Tibial artery (tissue), 4 donors: Measurements from ENCODE around the gene TNFRSF11A.

Source experiments
- DNase-seq, 2 donors: peaks; one replicate each; pipeline ENCODE4 v3.0.0-alpha.2; 2019
- H3K27ac ChIP-seq, 2 donors: fragments of 200-600 bp; sonication (generic) in 1 of 2; 1 replicate in 1 of 2; 2 replicates in 1 of 2; pipeline ENCODE4 v1.5.1; 2018 to 2019; ENCODE audit warnings: mild to moderate bottlenecking in 1 of 2
- H3K27me3 ChIP-seq, 2 donors: fragments of 200-600 bp; sonication (generic) in 1 of 2; one replicate each; pipeline versions ENCODE4 v1.5.1 to v1.6.0; 2016 to 2019
- H3K36me3 ChIP-seq, 3 donors: fragments of 200-600 bp; sonication (generic) in 2 of 3; one replicate each; pipeline ENCODE4 v1.5.1; 2016 to 2019; ENCODE audit warnings: mild to moderate bottlenecking in 2 of 3
- H3K4me1 ChIP-seq, 4 donors: fragments of 200-600 bp; sonication (generic) in 2 of 4; 1 replicate in 3 of 4; 2 replicates in 1 of 4; pipeline ENCODE4 v1.5.1; 2016 to 2019
- H3K4me3 ChIP-seq, 2 donors: fragments of 200-600 bp; sonication (generic) in 1 of 2; 1 replicate in 1 of 2; 2 replicates in 1 of 2; pipeline ENCODE4 v1.5.1; 2018 to 2019; ENCODE audit warnings: mild to moderate bottlenecking in 2 of 2
- H3K9me3 ChIP-seq, 3 donors: fragments of 200-600 bp; sonication (generic) in 1 of 3; one replicate each; pipeline ENCODE4 v1.5.1; 2016 to 2019
- intact Hi-C: fragments of 100-400 bp; cut with DNase I; formaldehyde crosslinking; loops from one replicate; pipeline ENCODE4 v1.15.0; 2023; ENCODE audit warnings: low total_unique reads
- TF ChIP-seq, protein P1 (sequence below), 2 experiments: fragments of 200-600 bp in 1 of 2; fragments of 450-650 bp in 1 of 2; IDR thresholded peaks; one replicate each; pipeline ENCODE4 v1.5.1; 2017 to 2019; ENCODE audit warnings: antibody characterized with exemption in 2 of 2, mild to moderate bottlenecking in 1 of 2, moderate library complexity in 1 of 2

The TNFRSF11A gene

DNA sequence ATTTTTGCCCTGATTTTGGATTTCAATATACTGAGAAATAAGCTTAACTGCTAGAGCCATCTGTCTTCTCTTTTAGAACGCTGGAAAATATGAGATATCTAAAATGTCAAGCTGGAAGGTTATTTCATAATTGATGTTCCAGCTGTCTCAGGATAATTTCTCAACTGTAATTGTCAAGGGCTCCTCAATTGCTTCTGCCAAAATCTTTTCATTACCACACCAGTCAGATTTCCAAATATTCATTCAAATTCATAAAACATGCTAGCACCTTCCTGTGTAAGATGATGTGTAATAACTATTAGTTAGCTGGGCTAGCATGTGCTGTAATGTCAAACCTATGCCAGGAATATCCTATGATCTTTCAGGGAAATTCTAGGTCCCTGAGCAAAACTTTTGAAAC, 88.1 kb downstream of the TNFRSF11A start:
- intact Hi-C loops, result loop anchor here (10.0 kb wide), 1 partner anchor 1978 kb away; no protein-coding TSS in a partner anchor
- Histone ChIP-seq H3K36me3 (no peaks in the 10 kb centered on the region), H3K27me3 (no peaks in the 10 kb centered on the region), H3K4me3 (no peak overlapping the region), H3K4me1 (no peaks in the 10 kb centered on the region), H3K27ac (no peak overlapping the region), H3K9me3 (no peaks in the 10 kb centered on the region)
- no peak for DNase-seq
- TF ChIP-seq, protein P1, sequence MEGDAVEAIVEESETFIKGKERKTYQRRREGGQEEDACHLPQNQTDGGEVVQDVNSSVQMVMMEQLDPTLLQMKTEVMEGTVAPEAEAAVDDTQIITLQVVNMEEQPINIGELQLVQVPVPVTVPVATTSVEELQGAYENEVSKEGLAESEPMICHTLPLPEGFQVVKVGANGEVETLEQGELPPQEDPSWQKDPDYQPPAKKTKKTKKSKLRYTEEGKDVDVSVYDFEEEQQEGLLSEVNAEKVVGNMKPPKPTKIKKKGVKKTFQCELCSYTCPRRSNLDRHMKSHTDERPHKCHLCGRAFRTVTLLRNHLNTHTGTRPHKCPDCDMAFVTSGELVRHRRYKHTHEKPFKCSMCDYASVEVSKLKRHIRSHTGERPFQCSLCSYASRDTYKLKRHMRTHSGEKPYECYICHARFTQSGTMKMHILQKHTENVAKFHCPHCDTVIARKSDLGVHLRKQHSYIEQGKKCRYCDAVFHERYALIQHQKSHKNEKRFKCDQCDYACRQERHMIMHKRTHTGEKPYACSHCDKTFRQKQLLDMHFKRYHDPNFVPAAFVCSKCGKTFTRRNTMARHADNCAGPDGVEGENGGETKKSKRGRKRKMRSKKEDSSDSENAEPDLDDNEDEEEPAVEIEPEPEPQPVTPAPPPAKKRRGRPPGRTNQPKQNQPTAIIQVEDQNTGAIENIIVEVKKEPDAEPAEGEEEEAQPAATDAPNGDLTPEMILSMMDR (IDR thresholded peaks at IDR 0.05), result no peak

DNA sequence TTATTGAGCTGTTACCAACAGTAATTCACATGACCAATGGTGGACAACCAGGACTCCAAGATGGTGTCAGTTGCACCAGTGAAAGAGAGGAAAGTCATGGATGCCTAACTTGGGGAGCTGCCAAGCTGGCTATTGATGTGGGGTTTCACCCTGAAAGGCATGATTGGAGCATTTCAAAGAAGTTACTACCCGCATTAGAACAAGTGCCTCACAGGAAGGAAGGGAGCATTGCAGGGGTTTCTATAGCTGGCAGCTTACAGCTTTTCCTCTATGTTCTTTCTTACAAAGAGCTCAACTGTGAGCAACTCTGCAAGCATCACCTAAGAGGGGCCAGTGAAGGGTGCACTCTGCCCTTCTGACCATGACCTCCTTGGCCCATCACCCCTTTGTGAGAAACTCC, 93.1 kb downstream of the TNFRSF11A start:
- Histone ChIP-seq H3K9me3 (no peaks in the 10 kb centered on the region), H3K27ac (no peak overlapping the region), H3K27me3 (no peaks in the 10 kb centered on the region), H3K36me3 (no peaks in the 10 kb centered on the region), H3K4me3 (no peak overlapping the region), H3K4me1 (peaks cover 0 to 12% (median 3%) of the 10 kb centered on the region in 4 donors)
- intact Hi-C loops, result loop anchor here (10.0 kb wide), 1 partner anchor 1983 kb away; no protein-coding TSS in a partner anchor
- DNase-seq, result no peak
- TF ChIP-seq, protein P1 (IDR thresholded peaks at IDR 0.05), result no peak

DNA sequence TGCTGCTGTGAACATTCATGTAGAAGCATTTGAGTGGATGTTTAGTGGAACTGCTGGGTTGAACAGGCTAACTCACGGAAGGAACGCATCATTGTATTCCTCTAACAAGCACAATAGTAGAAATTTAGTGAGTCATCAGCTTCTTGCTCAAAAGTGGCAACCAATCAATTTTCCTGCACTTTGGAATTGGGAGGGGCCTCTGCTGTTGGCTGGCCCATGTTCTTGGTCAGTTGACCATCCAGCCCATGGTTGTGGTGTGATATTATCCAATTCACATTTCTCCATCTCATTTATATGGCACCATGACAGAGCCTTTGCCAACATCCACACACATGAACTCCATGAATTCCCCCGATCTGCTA, 95.0 kb downstream of the TNFRSF11A start:
- intact Hi-C loops, result no loop called here
- H3K27ac ChIP-seq, result peak overlapping the region; percentile 29 to 47
- H3K4me1 ChIP-seq, result peaks cover 0 to 19% (median 4%) of the 10 kb centered on the region in 4 donors
- TF ChIP-seq, protein P1 (IDR thresholded peaks at IDR 0.05), result no peak
- no peak for DNase-seq
- H3K9me3 ChIP-seq, result no peaks in the 10 kb centered on the region
- H3K4me3 ChIP-seq, result peak overlapping the region in 1 of 2 donors; percentile 22
- H3K36me3 ChIP-seq, result no peaks in the 10 kb centered on the region
- H3K27me3 ChIP-seq, result no peaks in the 10 kb centered on the region

DNA sequence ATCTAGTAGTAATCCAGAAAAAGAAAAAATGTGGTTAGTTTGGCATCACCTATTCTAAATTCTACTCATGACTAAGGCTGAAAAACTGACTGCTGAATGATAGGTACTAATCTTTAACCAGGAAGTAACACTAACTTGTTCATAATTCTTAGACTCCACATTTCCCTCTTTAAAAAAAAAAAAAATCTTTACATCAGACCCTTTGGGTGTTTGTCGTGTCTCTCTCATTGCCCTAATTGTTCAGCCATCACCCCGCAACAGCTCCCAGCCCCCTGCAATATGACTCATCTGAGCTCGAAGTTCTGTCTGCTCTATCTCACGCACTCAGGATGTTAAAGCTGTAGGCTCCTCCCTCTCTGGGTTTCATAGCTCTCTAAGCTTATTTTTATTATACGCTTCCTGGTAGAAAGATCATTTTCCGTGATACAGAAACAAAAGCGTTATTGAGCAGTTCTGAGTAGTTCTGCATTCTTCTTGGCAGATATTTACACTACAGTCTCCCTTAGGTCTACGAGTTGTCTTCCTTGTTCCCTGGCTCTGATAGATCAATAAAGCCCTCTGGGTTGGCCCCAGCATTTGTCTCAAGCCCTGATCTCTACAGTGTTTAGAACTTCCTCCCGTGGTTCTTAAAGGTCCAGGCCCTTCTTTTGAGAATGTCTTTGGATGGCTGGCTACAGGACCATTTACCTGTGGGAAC, 95.6 kb downstream of the TNFRSF11A start:
- H3K4me3 ChIP-seq, result peak overlapping the region; percentile 8 to 22
- H3K9me3 ChIP-seq, result no peaks in the 10 kb centered on the region
- intact Hi-C loops, result no loop called here
- no peaks in the 10 kb centered on the region for H3K36me3 ChIP-seq
- H3K4me1 ChIP-seq, result peaks cover 0 to 21% (median 6%) of the 10 kb centered on the region in 4 donors
- peak overlapping the region; percentile 29 to 47 for H3K27ac ChIP-seq
- H3K27me3 ChIP-seq, result no peaks in the 10 kb centered on the region
- peak in 1 of 2 donors; percentile 47 for DNase-seq
- TF ChIP-seq, protein P1 (IDR thresholded peaks at IDR 0.05), result no peak

DNA sequence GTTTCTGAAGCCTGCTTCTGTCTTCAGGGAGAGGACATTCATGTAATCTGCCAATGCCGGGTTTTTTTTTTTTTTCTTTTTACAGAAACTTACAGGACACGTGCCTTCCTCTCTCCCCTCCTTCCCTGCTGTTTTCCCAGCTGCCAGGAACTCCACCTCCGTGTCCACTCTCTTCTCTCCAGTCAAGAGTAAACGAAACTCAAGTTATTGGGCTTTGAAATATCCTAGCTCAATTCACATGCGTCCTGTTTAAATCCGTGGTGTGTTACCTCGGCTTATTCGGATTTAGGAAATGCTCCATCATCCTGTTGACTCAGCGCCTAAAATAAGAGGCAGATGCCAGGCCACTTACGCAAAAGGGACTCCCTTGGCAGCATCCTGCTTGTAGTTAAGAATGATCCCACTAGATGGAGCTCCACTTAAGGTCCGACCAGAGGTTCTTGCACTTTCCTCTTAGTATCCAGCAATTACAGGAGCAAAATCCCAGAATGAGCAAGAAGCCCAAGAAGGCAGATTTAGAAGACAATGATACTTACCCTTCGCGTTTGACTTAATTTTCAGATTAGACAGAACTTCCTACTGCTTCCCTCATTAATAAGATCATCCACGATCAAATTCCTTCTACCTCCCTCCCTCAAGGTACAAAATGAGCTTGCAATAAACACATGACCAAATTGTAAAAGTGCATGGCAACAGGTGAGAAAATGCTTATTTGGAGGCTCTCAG, 100.5 kb downstream of the TNFRSF11A start:
- Histone ChIP-seq H3K27ac (peak overlapping the region; percentile 75 to 83), H3K4me3 (peak overlapping the region; percentile 27 to 49), H3K36me3 (no peaks in the 10 kb centered on the region), H3K9me3 (no peaks in the 10 kb centered on the region), H3K4me1 (peaks cover 0 to 21% (median 5%) of the 10 kb centered on the region in 4 donors), H3K27me3 (no peaks in the 10 kb centered on the region)
- intact Hi-C loops, result loop anchor here (5.0 kb wide), 1 partner anchor 152 kb away; no protein-coding TSS in a partner anchor
- TF ChIP-seq, protein P1 (IDR thresholded peaks at IDR 0.05), result peak; percentile 84 to 92
- DNase-seq, result peak; percentile 89 to 92
